ENCODE measurements around the gene CA14. TPM values are rescaled to one million over a fixed set of nuclear protein-coding genes. Genes with fewer than 3 reads are reported as not detected.
"Not testable (repeated sequence)": the region's sequence is repeated elsewhere in the genome, so short reads cannot be mapped to it uniquely, and the experiment has no call there.

Gene CA14
- total RNA-seq, 1 experiment from 2014 or later = not detected

DNA sequence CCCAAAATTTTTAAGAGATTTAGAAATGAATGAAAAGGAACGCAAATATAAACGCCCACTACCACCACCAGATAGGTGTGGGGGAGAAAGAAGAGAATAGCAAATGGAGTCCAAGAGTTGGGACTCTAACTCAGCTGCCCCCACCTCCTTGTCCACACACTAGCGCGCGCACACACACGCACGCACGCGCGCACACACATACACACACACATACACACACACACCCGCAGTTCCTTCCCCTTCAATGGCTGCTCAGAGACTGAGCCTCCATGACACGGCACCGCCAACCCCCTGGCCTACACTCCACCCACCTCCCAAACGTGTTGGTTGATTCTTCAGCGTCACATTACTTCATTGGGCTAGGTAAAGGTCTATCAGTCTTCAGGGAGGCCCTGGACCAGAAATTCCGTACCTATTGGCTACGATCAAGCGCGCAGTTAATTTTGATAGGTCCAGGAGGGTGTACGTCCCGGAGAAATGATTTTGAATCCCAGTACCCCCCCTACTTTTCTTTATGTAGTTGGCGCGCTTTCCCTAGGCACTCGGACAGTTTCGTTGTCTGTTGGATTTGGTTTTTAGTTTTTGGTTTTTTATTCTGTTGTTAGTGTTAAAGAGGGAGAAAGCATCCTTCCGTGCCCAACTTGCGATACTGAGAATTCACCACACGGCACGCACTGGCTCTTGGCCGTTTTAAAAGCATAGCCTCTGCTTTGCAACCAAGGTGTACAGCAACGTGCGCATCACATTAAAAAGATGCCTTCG lies 21.5 kb upstream of the CA14 start, which contains the start of gene ANP32E:
Gene ANP32E (minus strand): TSS at position 261 of the 762 bp plus-strand sequence. CDS start 326 bp downstream, outside the sequence.
- DNase-seq (ENCODE audit: low read depth) = peak; percentile 99

- DNase-seq (ENCODE audit: low read depth) = no peak
Measured at GRCh38 chr1:150236614-150237100, 20.9 kb upstream of the CA14 start.

- not testable (repeated sequence) for DNase-seq (ENCODE audit: low read depth)
Measured at GRCh38 chr1:150237176-150237575, 20.4 kb upstream of the CA14 start.

GRCh38 chr1:150237746-150238145 lies 19.8 kb upstream of the CA14 start:
- no peak for DNase-seq (ENCODE audit: low read depth)

DNA sequence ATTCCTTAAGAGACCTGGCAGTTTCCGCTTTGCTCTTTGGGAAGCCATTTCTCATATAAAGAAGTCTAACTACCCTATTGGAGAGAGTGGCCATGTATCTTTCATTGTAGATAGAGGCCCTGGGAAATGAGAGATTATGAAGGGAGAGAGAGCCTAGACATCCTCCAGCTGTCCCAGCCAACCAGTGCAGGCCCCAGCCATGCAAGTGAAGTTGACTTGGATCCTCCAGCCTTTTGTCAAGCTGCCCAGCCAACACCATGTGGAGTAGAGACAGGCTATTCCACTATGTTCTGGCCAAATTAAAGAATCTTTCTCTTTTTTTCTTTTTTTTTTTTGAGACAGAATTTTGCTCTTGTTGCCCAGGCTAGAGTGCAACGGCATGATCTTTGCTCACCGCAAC lies 14.6 kb upstream of the CA14 start:
- no peak for DNase-seq (ENCODE audit: low read depth)

DNA sequence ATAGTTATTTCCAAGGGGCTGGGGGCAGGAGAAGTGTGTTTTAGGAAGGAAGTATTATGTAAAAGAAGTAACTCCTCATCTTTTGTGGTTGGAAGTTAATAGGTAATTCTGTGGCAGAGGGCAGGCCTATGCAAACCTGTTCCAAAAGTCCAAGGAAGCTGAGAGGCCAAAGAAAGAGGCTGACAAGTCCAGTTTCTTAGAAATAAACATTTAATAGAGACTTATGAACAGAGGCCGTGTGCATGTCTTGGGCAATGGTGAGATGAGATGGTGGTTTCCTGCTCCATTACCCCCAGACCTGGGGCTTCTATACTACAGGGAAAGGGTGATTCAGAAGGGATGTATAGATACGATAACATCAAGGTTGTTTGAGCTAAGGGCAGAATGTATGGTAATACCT lies 7.6 kb upstream of the CA14 start:
- no peak for DNase-seq (ENCODE audit: low read depth)

- DNase-seq (ENCODE audit: low read depth) = no peak
Measured at GRCh38 chr1:150256198-150256553, 1.4 kb upstream of the CA14 start.

- no peak for DNase-seq (ENCODE audit: low read depth)
Measured at GRCh38 chr1:150256554-150257341, 826 bp upstream of the CA14 start.

GRCh38 chr1:150259217-150259616 lies 1.6 kb downstream of the CA14 start:
- no peak for DNase-seq (ENCODE audit: low read depth)

DNA sequence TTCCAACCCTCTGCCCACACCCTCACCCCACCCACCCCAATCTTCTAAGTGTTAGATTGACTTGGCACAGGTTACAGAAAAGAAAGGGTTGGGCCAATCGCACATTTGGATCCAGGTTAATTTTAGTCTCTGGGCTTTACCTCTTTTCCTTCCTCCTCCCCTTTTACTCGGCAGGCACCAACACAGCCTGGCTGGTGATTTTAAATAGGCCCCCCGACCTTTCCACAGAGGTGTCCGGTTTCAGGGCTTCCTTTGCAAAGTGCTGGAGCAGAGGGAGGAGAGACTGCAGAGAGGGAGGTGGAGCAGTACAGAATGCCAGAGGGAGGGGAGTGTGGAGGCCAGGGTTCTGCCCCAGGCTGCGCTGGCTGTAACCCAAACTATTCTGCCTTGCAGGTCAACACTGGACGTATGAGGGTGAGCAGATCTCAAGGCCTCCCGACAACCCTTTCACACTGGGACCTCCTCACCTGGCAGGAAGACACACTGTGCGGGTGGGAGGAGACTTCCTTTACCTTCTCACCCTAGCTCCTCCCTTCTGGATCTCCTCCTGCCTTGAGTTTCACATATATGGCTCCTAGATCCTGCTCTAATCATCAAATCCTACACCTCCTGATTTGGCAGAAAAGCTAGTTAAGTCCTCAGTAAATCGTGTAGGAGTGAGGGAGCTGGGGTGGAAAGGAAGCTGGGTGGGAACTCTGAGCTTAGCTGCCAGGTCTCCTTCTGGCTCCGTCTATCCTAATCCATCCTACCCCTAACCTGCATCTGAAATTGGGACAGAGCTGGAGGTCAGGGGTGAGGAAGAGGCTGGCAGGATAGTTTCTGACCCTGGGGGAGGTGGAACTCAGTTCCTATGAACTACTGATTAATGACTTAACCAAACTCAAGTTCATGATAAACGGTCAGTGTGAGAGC lies 2.4 kb downstream of the CA14 start:
- peak; percentile 23 for DNase-seq (ENCODE audit: low read depth)

GRCh38 chr1:150261367-150261766 lies 3.8 kb downstream of the CA14 start:
- no peak for DNase-seq (ENCODE audit: low read depth)

DNA sequence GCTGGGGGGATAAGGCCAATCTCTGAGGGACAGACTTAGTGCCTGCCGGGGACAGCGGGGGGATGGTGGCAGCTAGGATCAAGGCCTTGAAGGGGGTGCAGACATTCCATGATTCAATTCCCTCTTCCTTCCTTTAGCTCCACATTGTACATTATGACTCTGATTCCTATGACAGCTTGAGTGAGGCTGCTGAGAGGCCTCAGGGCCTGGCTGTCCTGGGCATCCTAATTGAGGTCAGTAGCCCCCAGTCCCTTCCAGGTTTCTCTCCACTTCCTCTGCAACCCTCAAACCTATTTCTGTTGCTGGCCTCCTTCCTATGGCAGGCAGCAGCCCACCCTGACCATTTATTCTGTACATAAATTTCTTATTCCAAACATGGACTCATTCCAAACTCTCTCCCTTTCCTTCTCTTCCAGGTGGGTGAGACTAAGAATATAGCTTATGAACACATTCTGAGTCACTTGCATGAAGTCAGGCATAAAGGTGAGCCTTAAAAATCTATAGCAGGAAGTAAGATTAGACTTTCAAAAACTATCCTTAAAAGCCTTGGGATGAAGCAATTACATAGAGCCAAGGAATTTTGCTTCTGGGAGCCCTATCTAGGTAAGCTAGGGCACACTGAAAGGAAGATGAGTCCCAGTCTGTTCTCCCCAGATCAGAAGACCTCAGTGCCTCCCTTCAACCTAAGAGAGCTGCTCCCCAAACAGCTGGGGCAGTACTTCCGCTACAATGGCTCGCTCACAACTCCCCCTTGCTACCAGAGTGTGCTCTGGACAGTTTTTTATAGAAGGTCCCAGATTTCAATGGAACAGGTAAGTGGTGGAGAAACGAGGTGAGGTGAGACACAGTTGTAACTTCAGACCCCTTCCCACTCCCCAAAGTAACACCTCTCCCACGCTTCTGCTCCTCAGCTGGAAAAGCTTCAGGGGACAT lies 5.1 kb downstream of the CA14 start:
- no peak for DNase-seq (ENCODE audit: low read depth)

GRCh38 chr1:150263549-150263948 lies 6.0 kb downstream of the CA14 start:
- DNase-seq (ENCODE audit: low read depth) = no peak

GRCh38 chr1:150267896-150268295 lies 10.3 kb downstream of the CA14 start:
- no peak for DNase-seq (ENCODE audit: low read depth)

DNA sequence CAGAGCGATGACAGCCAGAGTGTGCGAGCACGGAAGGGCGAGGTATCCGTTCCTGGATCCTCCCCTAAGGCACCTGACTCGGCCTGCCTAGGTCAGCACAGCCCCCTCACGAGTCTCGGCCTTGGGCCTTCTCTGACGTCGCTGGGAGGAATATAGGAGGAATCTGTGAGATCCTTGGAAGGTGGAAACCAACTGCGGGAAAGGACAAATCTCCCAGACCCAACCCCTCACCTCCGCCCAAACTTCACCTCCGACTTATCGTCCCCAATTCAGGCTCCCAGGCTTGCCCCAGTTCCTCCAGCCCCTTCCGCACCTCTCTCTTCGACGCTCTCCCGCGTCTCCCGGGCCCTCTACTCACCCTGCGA lies 10.7 kb downstream of the CA14 start:
- DNase-seq (ENCODE audit: low read depth) = peak; percentile 29

GRCh38 chr1:150268705-150269403 lies 11.3 kb downstream of the CA14 start, which contains the start of gene APH1A:
APH1A (minus strand) TSS chr1:150269016; CDS start chr1:150268810, 206 bp downstream.
- DNase-seq (ENCODE audit: low read depth) = peak; percentile 98

DNA sequence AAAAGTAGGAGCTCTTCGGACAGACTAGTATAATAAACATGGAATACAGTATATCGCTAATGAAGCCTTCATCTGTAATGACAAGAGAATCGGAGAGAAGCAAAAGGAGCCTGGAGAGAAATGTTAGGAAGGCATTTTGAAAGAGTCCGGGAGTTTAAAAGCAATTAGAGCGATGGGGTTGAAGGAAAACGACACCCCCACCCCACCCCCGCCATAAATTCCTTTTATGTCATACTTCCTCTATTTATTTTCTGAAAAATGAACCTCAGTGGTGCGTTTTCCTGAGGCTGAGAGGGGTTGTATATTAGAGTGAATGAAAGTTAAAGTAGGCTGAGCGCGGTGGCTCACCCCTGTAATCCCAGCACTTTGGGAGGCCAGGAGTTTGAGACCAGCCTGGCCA lies 11.9 kb downstream of the CA14 start:
- no peak for DNase-seq (ENCODE audit: low read depth)

DNA sequence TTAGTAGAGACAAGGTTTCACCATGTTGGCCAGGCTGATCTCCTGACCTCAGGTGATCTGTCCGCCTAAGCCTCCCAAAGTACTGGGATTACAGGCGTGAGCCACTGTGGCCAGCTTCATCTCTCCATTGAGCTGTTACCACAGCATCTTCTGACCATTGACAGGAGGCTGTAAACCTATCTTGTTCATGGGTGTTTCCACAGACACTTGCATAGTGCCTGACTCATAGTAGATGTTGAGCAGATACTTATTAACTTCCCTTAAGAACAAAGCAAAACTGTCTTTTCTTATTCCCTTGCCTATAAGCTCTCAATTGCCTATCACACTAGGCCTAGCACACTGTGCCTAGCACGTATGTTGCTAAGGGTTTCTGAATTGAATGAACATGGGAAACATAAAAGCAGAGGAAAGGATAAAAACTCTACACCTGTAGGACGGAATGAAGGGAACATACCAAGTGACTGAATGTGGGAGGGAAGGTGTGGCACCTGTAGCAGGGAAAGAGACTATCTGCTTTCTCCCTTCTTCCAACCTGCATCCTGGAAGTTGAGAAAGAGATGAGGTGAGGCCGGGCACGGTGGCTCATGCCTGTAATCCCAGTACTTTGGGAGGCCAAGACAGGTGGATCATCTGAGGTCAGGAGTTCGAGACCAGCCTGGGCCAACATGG lies 13.9 kb downstream of the CA14 start:
- no peak for DNase-seq (ENCODE audit: low read depth)

DNA sequence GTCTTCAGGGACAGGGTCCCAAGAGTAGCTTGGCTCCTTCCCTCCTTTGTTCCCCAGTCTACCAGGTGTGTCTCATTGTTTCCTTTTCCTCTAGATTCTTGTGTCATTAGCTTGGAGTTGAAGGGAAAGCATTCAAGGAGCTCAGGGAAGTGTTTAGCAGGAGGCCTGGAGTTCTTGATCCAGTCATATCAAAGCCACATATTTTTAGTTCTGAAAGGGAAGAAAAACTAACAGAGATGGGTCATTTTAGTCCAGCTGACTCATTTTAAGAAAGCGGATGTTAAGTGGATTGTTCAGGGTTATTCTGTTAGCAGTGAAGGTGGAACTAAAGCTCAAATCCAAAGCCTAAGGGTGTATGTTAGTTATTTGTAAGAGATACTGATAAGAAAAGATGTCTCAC lies 15.7 kb downstream of the CA14 start:
- DNase-seq (ENCODE audit: low read depth) = no peak
